Measurements from ENCODE around the gene MAGEA9B.

DNA sequence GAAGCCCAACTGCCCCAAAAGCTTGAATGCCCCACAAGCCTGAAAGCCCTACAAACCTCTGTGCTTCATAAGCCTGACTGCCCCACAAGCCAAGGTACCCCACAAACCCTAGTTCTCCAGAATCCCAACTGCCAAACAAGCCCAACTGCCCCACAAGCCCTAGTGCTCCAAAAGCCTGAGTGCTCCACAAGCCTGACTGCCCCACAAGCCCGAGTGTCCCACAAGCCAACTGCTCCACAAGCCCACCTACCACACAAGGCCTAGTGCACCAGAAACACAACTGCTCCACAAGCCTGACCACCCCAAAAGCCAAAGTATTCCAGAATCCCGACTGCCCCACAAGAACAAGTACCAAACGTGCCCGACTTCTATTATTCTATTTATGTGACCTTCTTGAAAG lies 23.9 kb downstream of the MAGEA9B start:
- TF ChIP-seq JUNB (IDR thresholded peaks at IDR 0.05) (no peak), E4F1 (IDR thresholded peaks at IDR 0.05; ENCODE audit: borderline replicate concordance, partially characterized antibody) (no peak), CTCF (IDR thresholded peaks at IDR 0.05 in 2 of 3, conservative IDR thresholded peaks at IDR 0.05 in 1 of 3; ENCODE audit: control insufficient read depth in 2 of 3, extremely low read depth in 1 of 3, insufficient read depth in 1 of 3, low read depth in 3 of 3, low read length in 3 of 3) (no peak), ATF7 (IDR thresholded peaks at IDR 0.05; ENCODE audit: low read depth) (no peak), SREBF1 (IDR thresholded peaks at IDR 0.05; ENCODE audit: low read length) (no peak), BCL3 (IDR thresholded peaks at IDR 0.05; ENCODE audit: borderline replicate concordance, insufficient read depth, low read depth, low read length, poor library complexity, severe bottlenecking) (no peak), TCF12 (IDR thresholded peaks at IDR 0.05; ENCODE audit: low read depth, low read length) (no peak), SPI1 (IDR thresholded peaks at IDR 0.05; ENCODE audit: borderline replicate concordance, insufficient read depth, low read depth, low read length) (no peak), RBBP5 (conservative IDR thresholded peaks at IDR 0.05) (no peak), POLR2AphosphoS5 (IDR thresholded peaks at IDR 0.05; ENCODE audit: low read length) (no peak), POLR2A (IDR thresholded peaks at IDR 0.05; ENCODE audit: low read depth, low read length) (no peak), SIN3A (IDR thresholded peaks at IDR 0.05; ENCODE audit: low read depth, low read length) (no peak), SP1 (IDR thresholded peaks at IDR 0.05; ENCODE audit: low read depth, low read length) (no peak)
- TF ChIP-seq, protein P1, sequence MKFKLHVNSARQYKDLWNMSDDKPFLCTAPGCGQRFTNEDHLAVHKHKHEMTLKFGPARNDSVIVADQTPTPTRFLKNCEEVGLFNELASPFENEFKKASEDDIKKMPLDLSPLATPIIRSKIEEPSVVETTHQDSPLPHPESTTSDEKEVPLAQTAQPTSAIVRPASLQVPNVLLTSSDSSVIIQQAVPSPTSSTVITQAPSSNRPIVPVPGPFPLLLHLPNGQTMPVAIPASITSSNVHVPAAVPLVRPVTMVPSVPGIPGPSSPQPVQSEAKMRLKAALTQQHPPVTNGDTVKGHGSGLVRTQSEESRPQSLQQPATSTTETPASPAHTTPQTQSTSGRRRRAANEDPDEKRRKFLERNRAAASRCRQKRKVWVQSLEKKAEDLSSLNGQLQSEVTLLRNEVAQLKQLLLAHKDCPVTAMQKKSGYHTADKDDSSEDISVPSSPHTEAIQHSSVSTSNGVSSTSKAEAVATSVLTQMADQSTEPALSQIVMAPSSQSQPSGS (IDR thresholded peaks at IDR 0.05; ENCODE audit: low read length): no peak
